ENCODE data around the gene CH25H.

CH25H gene

GRCh38 chr10:89167915-89168314 is 39.2 kb downstream of the CH25H start:
- no peak for TF ChIP-seq CTCF (IDR thresholded peaks at IDR 0.05; ENCODE audit: low read depth, low read length, missing control alignments)
- no peak for DNase-seq (ENCODE audit: low read depth)
- H3K4me3 ChIP-seq (ENCODE audit: low read depth, low read length), result no peak overlapping the region

GRCh38 chr10:89165923-89166322 is 41.2 kb downstream of the CH25H start:
- no peak for DNase-seq (ENCODE audit: low read depth)

GRCh38 chr10:89164920-89165319 is 42.2 kb downstream of the CH25H start:
- no peak overlapping the region for H3K4me3 ChIP-seq (ENCODE audit: low read depth, low read length)
- TF ChIP-seq CTCF (IDR thresholded peaks at IDR 0.05; ENCODE audit: low read depth, low read length, missing control alignments), result no peak
- DNase-seq (ENCODE audit: low read depth), result no peak

More at GRCh38 chr10:89165923-89166322, 41.2 kb downstream of the CH25H start:
- no peak overlapping the region for H3K4me3 ChIP-seq (ENCODE audit: low read depth, low read length)
- no peak for TF ChIP-seq CTCF (IDR thresholded peaks at IDR 0.05; ENCODE audit: low read depth, low read length, missing control alignments)

GRCh38 chr10:89164080-89164479 is 43.0 kb downstream of the CH25H start:
- no peak overlapping the region; the same call in 1 of the 2 replicates for H3K4me3 ChIP-seq (ENCODE audit: low read depth, low read length)
- no peak for DNase-seq (ENCODE audit: low read depth)
- no peak for TF ChIP-seq CTCF (IDR thresholded peaks at IDR 0.05; ENCODE audit: low read depth, low read length, missing control alignments)

- no peak for TF ChIP-seq CTCF (IDR thresholded peaks at IDR 0.05; ENCODE audit: low read depth, low read length, missing control alignments)
- peak; percentile 84 for DNase-seq (ENCODE audit: low read depth)
- no peak overlapping the region; the same call in 1 of the 2 replicates for H3K4me3 ChIP-seq (ENCODE audit: low read depth, low read length)
Observed at GRCh38 chr10:89163265-89163995, 43.7 kb downstream of the CH25H start.

- H3K4me3 ChIP-seq (ENCODE audit: low read depth, low read length), result no peak overlapping the region
- no peak for TF ChIP-seq CTCF (IDR thresholded peaks at IDR 0.05; ENCODE audit: low read depth, low read length, missing control alignments)
- DNase-seq (ENCODE audit: low read depth), result no peak
Observed at GRCh38 chr10:89162596-89162995, 44.5 kb downstream of the CH25H start.

GRCh38 chr10:89160339-89160738 is 46.8 kb downstream of the CH25H start:
- DNase-seq (ENCODE audit: low read depth), result no peak
- H3K4me3 ChIP-seq (ENCODE audit: low read depth, low read length), result no peak overlapping the region
- no peak for TF ChIP-seq CTCF (IDR thresholded peaks at IDR 0.05; ENCODE audit: low read depth, low read length, missing control alignments)
